WI38 (cell line): Measurements from ENCODE around the gene RC3H1.

ENCODE experiments used
- H3K4me3 ChIP-seq: 2 replicates; pipeline ENCODE4 v1.5.1; 2011; ENCODE audit warnings: low read depth, mild to moderate bottlenecking, control low read depth, low read length
- TF ChIP-seq, protein P1 (sequence below): IDR thresholded peaks from 2 replicates; pipeline ENCODE4 v1.5.1; 2012; ENCODE audit warnings: low read depth, mild to moderate bottlenecking, control low read depth, low read length

The RC3H1 gene

DNA sequence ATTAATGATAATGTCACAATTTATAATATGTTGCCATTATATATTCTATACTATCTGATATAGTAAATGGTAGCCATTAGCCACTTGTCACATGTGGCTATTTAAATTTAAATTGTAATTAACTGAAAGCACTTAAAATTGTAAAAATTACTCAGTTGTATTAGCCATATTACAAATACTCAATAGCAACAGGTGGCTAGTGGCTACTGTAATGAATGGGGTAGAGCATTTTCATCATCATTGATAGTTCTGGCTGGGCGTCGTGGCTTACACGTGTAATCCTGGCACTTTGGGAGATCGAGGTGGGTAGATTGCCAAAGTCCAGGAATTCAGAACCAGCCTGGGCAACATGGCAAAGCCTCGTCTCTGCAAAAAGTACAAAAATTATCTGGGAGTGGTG is 137.5 kb downstream of the RC3H1 start:
- no peak overlapping the region for H3K4me3 ChIP-seq
- TF ChIP-seq, protein P1, sequence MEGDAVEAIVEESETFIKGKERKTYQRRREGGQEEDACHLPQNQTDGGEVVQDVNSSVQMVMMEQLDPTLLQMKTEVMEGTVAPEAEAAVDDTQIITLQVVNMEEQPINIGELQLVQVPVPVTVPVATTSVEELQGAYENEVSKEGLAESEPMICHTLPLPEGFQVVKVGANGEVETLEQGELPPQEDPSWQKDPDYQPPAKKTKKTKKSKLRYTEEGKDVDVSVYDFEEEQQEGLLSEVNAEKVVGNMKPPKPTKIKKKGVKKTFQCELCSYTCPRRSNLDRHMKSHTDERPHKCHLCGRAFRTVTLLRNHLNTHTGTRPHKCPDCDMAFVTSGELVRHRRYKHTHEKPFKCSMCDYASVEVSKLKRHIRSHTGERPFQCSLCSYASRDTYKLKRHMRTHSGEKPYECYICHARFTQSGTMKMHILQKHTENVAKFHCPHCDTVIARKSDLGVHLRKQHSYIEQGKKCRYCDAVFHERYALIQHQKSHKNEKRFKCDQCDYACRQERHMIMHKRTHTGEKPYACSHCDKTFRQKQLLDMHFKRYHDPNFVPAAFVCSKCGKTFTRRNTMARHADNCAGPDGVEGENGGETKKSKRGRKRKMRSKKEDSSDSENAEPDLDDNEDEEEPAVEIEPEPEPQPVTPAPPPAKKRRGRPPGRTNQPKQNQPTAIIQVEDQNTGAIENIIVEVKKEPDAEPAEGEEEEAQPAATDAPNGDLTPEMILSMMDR: no peak
